Suprapubic skin (tissue), 4 donors: ENCODE measurements around the gene PDE4C. TPM values are rescaled to one million over a fixed set of nuclear protein-coding genes. Genes with fewer than 3 reads are reported as not detected.

ENCODE experiments used
- DNase-seq, 2 donors: peaks; one replicate each; pipeline ENCODE4 v3.0.0-alpha.2; 2019; ENCODE audit warnings: low spot score in 2 of 2
- H3K27ac ChIP-seq: fragments of 200-600 bp; sonication (generic); one replicate; pipeline ENCODE4 v1.5.1; 2019
- H3K27me3 ChIP-seq: fragments of 200-600 bp; sonication (generic); one replicate; pipeline ENCODE4 v1.5.1; 2019
- H3K36me3 ChIP-seq: fragments of 200-600 bp; sonication (generic); one replicate; pipeline ENCODE4 v1.5.1; 2019
- H3K4me1 ChIP-seq: fragments of 200-600 bp; sonication (generic); one replicate; pipeline ENCODE4 v1.5.1; 2019
- H3K4me3 ChIP-seq: fragments of 200-600 bp; sonication (generic); one replicate; pipeline ENCODE4 v1.5.1; 2019; ENCODE audit warnings: mild to moderate bottlenecking
- H3K9me3 ChIP-seq: fragments of 200-600 bp; sonication (generic); one replicate; pipeline ENCODE4 v1.5.1; 2019
- EP300 ChIP-seq: sonication (generic); formaldehyde crosslinking; IDR thresholded peaks from one replicate; pipeline ENCODE4 v1.6.1; 2017; ENCODE audit warnings: antibody characterized with exemption
- POLR2A ChIP-seq, 2 donors: fragments of 450-650 bp; IDR thresholded peaks; one replicate each; pipeline ENCODE4 v1.6.1; 2017; ENCODE audit warnings: antibody characterized with exemption in 2 of 2, mild to moderate bottlenecking in 2 of 2, moderate library complexity in 2 of 2
- POLR2AphosphoS5 ChIP-seq, 3 donors: sonication (generic); formaldehyde crosslinking; IDR thresholded peaks; one replicate each; pipeline ENCODE4 v1.6.1; 2017; ENCODE audit warnings: antibody characterized with exemption in 3 of 3
- WGBS: methylation state at CpG from one replicate; pipeline ENCODE4 v1.1.5; 2018; 5-methylcytosine and 5-hydroxymethylcytosine counted together
- total RNA-seq, 4 donors: library from RNA; depleted of rRNA; stranded (reverse); fragments of >200 nt; gene quantifications; one replicate each; pipeline ENCODE4 v1.1.0, GENCODE V29; 2016
- TF ChIP-seq, protein P1 (sequence below), 2 donors: fragments of 200-600 bp in 1 of 2; fragments of 450-650 bp in 1 of 2; sonication (generic) in 1 of 2; IDR thresholded peaks; one replicate each; pipeline ENCODE4 v1.5.1; 2016 to 2019; ENCODE audit warnings: antibody characterized with exemption in 2 of 2, mild to moderate bottlenecking in 1 of 2, moderate library complexity in 1 of 2

Gene PDE4C
- total RNA-seq, 4 donors from 2014 or later: 0.47 to 2.0 TPM; not detected in 2

- H3K9me3 ChIP-seq: no peaks in the 10 kb centered on the region
- H3K36me3 ChIP-seq: no peaks in the 10 kb centered on the region
- TF ChIP-seq POLR2AphosphoS5 (IDR thresholded peaks at IDR 0.05) (no peak), POLR2A (IDR thresholded peaks at IDR 0.05) (no peak)
- TF ChIP-seq, protein P1, sequence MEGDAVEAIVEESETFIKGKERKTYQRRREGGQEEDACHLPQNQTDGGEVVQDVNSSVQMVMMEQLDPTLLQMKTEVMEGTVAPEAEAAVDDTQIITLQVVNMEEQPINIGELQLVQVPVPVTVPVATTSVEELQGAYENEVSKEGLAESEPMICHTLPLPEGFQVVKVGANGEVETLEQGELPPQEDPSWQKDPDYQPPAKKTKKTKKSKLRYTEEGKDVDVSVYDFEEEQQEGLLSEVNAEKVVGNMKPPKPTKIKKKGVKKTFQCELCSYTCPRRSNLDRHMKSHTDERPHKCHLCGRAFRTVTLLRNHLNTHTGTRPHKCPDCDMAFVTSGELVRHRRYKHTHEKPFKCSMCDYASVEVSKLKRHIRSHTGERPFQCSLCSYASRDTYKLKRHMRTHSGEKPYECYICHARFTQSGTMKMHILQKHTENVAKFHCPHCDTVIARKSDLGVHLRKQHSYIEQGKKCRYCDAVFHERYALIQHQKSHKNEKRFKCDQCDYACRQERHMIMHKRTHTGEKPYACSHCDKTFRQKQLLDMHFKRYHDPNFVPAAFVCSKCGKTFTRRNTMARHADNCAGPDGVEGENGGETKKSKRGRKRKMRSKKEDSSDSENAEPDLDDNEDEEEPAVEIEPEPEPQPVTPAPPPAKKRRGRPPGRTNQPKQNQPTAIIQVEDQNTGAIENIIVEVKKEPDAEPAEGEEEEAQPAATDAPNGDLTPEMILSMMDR (IDR thresholded peaks at IDR 0.05): no peak
- peaks cover 28% of the 10 kb centered on the region for H3K27me3 ChIP-seq
- peaks cover 24% of the 10 kb centered on the region for H3K4me1 ChIP-seq
- no peak overlapping the region for H3K4me3 ChIP-seq
- no peak overlapping the region for H3K27ac ChIP-seq
- DNase-seq: no peak
- WGBS: 15% methylated on average over 6 of the region's 33 CpGs
Observed at GRCh38 chr19:18220632-18221275, 5.5 kb downstream of the PDE4C start.

DNA sequence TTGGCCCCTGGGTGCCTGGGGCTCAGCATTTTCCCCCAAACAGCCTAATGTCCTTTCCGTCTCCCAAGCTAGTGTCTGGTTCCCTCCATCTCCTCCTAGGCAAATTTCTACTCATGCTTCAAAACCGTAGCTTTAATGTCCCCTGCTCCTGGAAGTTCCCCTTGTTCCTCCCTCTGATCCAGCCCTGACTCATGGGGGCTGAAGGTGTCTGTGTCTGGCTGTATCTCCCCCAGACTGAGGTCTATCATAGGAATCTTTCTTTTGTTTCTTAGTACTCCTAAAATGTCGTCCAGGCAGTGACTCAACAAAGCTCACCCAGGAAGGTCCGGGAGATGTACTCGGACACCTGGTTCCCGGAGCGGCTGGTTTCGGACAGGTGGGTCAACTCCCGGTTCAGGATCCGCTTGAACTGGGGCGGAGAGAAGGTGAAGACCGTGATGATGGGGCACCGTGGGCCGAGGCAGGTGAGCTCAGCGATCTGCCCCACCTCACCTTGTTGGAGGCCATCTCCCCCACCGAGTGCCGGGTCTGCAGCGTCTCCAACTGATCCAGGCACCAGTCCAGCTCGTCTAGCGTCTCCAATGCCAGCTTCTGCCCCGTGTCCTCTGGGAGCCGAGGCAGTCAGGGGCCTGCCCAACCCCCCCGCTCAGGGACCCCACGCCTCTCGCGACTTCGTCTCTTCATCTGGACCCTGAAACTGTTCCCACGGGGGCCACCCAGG is 6.2 kb downstream of the PDE4C start:
- Histone ChIP-seq H3K4me1 (peaks cover 17% of the 10 kb centered on the region), H3K27me3 (peaks cover 21% of the 10 kb centered on the region), H3K4me3 (no peak overlapping the region), H3K9me3 (no peaks in the 10 kb centered on the region), H3K27ac (no peak overlapping the region), H3K36me3 (no peaks in the 10 kb centered on the region)
- DNase-seq: no peak
- WGBS: 53% methylated on average over 18 of the region's 28 CpGs
- TF ChIP-seq POLR2A (IDR thresholded peaks at IDR 0.05) (no peak), POLR2AphosphoS5 (IDR thresholded peaks at IDR 0.05) (no peak), EP300 (no peak)
- TF ChIP-seq, protein P1 (IDR thresholded peaks at IDR 0.05): no peak

- H3K4me1 ChIP-seq: peaks cover 5% of the 10 kb centered on the region
- TF ChIP-seq EP300: no peak
- TF ChIP-seq POLR2A (IDR thresholded peaks at IDR 0.05): no peak
- TF ChIP-seq, protein P1 (IDR thresholded peaks at IDR 0.05): no peak
- TF ChIP-seq POLR2AphosphoS5 (IDR thresholded peaks at IDR 0.05): no peak
- peaks cover 16% of the 10 kb centered on the region for H3K27me3 ChIP-seq
- no peaks in the 10 kb centered on the region for H3K36me3 ChIP-seq
- WGBS: 73% methylated on average over 3 of the region's 3 CpGs
- H3K4me3 ChIP-seq: no peak overlapping the region
- no peak overlapping the region for H3K27ac ChIP-seq
- H3K9me3 ChIP-seq: no peaks in the 10 kb centered on the region
- DNase-seq: no peak
Observed at GRCh38 chr19:18218600-18218999, 7.6 kb downstream of the PDE4C start.

GRCh38 chr19:18218159-18218558 is 8.1 kb downstream of the PDE4C start:
- Histone ChIP-seq H3K4me3 (no peak overlapping the region), H3K27ac (no peak overlapping the region), H3K27me3 (peaks cover 16% of the 10 kb centered on the region), H3K36me3 (no peaks in the 10 kb centered on the region), H3K9me3 (no peaks in the 10 kb centered on the region), H3K4me1 (peaks cover 5% of the 10 kb centered on the region)
- TF ChIP-seq POLR2AphosphoS5 (IDR thresholded peaks at IDR 0.05): no peak
- TF ChIP-seq, protein P1 (IDR thresholded peaks at IDR 0.05): no peak
- TF ChIP-seq EP300: no peak
- TF ChIP-seq POLR2A (IDR thresholded peaks at IDR 0.05): no peak
- DNase-seq: no peak
- 64% methylated on average over 5 of the region's 17 CpGs for whole genome bisulfite sequencing

GRCh38 chr19:18216789-18217188 is 9.4 kb downstream of the PDE4C start:
- peaks cover 16% of the 10 kb centered on the region for H3K27me3 ChIP-seq
- TF ChIP-seq, protein P1 (IDR thresholded peaks at IDR 0.05): no peak
- TF ChIP-seq POLR2AphosphoS5 (IDR thresholded peaks at IDR 0.05) (no peak), POLR2A (IDR thresholded peaks at IDR 0.05) (no peak), EP300 (no peak)
- no peak for DNase-seq

More at GRCh38 chr19:18216789-18217188, 9.4 kb downstream of the PDE4C start:
- Histone ChIP-seq H3K36me3 (no peaks in the 10 kb centered on the region), H3K9me3 (no peaks in the 10 kb centered on the region), H3K4me1 (peaks cover 5% of the 10 kb centered on the region), H3K4me3 (no peak overlapping the region), H3K27ac (no peak overlapping the region)
- WGBS: 90% methylated on average over 7 of the region's 8 CpGs
